Measurements from ENCODE around the gene IL34.

- TF ChIP-seq POLR2AphosphoS5 (IDR thresholded peaks at IDR 0.05): no peak
- TF ChIP-seq REST (IDR thresholded peaks at IDR 0.05; ENCODE audit: borderline replicate concordance): no peak
- TF ChIP-seq, protein P1, sequence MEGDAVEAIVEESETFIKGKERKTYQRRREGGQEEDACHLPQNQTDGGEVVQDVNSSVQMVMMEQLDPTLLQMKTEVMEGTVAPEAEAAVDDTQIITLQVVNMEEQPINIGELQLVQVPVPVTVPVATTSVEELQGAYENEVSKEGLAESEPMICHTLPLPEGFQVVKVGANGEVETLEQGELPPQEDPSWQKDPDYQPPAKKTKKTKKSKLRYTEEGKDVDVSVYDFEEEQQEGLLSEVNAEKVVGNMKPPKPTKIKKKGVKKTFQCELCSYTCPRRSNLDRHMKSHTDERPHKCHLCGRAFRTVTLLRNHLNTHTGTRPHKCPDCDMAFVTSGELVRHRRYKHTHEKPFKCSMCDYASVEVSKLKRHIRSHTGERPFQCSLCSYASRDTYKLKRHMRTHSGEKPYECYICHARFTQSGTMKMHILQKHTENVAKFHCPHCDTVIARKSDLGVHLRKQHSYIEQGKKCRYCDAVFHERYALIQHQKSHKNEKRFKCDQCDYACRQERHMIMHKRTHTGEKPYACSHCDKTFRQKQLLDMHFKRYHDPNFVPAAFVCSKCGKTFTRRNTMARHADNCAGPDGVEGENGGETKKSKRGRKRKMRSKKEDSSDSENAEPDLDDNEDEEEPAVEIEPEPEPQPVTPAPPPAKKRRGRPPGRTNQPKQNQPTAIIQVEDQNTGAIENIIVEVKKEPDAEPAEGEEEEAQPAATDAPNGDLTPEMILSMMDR (IDR thresholded peaks at IDR 0.05; ENCODE audit: poor library complexity, severe bottlenecking): no peak
Observed at GRCh38 chr16:70677499-70678120, 31.3 kb downstream of the IL34 start.

All from neural cell (in vitro differentiated cells).